GM19397 (cell line): ENCODE results near the gene LRRN2.
"Not testable (repeated sequence)": the region's sequence is repeated elsewhere in the genome, so short reads cannot be mapped to it uniquely, and the experiment has no call there.

Experiments
- ATAC-seq: cut with Tn5 transposase; IDR thresholded peaks from one replicate; pipeline ENCODE4 v1.9.1; 2021; ENCODE audit warnings: mild to moderate bottlenecking, moderate library complexity; ENCODE audit not compliant: unreplicated experiment

LRRN2 gene

GRCh38 chr1:204633665-204634064 is 51.9 kb downstream of the LRRN2 start:
- no peak for ATAC-seq

GRCh38 chr1:204630132-204630905 is 55.2 kb downstream of the LRRN2 start:
- no peak for ATAC-seq

GRCh38 chr1:204629459-204629858 is 56.1 kb downstream of the LRRN2 start:
- not testable (repeated sequence) for ATAC-seq

GRCh38 chr1:204628868-204629267 is 56.7 kb downstream of the LRRN2 start:
- ATAC-seq, result no peak

GRCh38 chr1:204627436-204627835 is 58.1 kb downstream of the LRRN2 start:
- no peak for ATAC-seq

GRCh38 chr1:204626381-204626780 is 59.2 kb downstream of the LRRN2 start:
- ATAC-seq, result no peak

DNA sequence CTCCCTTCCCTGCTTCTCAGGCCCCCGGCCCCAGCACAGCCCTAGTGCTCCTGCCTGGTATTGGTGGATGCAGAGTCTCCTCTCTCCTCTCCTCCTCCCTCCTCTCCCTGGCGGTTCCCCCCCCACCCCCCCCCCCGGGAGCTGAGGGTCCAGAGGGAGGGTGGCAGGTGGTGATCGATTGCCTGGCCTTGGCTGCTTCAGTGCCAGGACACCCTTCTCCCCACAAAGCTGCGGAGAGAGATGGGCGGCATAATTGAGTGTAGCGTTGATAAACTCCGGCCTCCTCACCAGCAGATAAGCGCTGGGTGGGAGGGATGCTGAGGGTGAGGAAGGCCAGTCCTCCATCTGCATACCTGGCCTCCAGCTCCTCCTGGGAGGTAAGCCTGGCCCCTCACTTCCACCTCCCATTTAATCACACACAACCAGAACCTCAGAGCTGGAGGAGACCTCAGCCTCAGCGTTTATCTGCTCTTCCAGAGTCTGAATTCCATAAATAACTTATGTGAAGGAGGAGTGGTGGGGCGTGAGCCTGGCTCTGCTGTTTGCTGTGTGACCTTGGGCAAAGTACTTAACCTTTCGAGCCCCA is 60.8 kb downstream of the LRRN2 start:
- no peak for ATAC-seq

GRCh38 chr1:204623894-204624361 is 61.6 kb downstream of the LRRN2 start:
- no peak for ATAC-seq

DNA sequence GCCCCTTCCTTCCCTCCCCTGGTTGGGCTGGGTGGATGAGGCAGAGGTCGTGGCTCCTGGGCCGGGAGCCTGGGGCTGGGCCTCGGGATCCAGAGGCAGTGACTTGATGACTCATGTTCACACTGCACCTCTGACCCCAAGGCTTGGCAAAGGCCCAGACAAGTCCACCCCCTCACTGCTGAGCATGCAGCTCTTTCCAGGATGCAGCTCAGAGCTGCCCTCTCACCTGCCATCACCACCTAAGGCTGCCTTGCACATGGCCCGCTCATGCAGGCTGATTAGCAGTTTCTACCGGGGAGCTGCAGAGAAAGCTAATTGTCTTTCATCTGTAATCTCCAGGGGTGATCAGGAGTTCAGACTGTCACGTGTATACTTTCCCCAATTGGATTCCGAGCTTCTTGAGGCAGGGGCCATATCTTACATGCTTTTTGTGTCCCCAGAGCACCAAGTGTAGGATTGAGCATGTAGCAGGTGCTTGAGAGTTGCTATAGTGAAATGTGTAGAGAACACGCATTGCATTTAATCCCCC is 62.1 kb downstream of the LRRN2 start:
- no peak for ATAC-seq

- no peak for ATAC-seq
These were observed 63.5 kb downstream of the LRRN2 start for GRCh38 chr1:204621996-204622395.

DNA sequence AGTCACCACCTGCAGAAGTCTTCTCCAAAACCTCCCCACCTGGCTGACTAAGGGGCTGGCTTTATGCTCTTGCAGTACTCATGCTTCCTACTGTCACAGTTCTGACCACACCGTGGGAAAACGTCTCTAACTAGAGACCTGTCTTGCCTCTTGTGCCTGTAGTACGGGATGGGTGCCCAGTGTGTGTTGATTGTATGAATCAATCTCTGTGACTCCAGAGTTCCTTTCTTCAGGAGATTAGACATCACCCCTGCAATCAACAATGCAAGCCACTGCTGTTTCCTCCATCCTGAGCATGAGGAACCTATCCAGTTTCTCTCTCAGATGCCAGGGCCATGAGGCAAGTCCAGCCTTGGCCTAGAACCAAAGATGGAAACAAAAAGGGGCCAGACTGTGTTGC is 64.1 kb downstream of the LRRN2 start:
- ATAC-seq, result no peak

DNA sequence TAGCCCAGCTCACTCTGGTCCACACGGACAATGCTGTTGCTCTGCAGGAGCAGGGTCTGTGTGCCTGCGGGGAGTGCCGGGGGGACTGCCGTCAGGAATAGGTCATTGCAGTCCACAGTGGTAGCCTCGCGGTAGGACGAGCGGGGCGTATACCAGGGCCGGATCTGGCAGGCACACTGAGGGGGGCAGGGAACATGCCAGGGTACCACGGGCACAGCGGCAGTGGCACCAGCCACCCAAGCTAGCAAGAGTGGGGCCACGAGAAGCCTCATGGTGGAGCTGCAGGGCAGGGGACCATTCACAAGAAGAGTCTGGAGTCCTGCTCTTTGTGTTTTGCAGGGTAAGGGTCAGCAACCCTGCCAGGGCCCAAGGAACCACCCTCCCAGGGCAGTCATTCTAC is 65.8 kb downstream of the LRRN2 start:
- ATAC-seq, result no peak

GRCh38 chr1:204618148-204618760 is 67.3 kb downstream of the LRRN2 start:
- ATAC-seq, result no peak

DNA sequence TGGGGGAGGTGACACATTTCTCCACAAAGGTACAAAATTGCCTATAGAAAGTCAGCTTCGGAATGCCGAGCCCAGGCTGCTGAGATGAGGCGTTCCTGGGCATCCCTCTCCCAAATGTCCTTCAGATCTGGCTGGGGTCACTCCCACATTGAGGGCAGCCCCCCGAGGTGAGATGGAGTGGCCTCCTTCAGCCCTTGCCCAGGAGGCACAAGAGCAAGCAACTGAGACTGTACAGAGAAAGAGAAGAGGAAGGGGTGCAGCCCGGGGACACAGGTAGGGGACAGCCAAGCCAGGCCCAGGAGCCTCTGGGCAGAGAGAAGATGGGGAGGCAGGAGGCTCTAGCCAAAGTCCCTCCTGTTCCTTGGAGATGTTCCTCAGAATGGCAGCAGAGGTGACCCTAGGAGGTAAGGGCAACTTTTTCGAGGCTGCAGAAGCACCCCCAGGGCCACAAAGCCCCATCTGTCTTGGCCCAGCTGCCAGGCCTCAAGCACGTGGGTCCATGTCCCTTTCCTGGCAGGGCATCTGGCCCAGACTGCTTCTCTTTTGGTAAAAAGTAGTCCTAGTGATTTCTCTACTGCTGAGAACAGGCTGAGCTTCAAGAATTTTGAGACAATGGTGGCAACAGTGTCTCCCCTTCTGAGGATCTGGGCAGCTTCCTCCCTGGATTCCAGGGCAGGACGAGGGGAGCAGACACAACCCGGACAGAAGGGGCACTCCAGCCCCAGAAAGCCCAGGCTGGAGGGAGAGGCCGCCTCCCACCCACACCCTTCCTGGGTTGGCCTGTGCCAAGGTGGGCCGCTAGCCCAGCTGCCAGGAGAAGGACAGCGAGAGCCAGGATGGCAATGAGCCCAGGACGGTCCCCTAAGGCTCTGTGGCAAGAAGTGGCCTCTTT is 68.0 kb downstream of the LRRN2 start:
- ATAC-seq, result no peak

DNA sequence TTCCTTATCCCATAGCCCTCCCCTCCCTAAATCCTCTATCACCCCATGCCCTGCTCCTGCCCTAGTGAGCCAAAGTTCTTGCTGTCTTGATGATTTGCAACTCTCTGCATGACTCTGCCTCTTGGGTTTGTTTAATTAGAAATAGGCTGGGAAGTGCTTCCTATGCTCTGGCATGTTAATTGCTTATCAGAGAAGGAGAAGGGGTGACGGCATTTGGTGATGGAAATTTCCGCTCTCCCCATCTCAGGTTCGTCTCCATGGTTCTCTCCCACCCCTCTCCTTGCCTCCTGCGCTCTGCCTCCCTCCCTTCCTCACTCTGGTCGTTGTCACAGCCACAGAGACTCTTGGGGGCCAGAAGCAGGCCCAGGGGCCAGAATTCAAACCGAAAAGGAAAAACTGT is 68.9 kb downstream of the LRRN2 start:
- ATAC-seq, result no peak

DNA sequence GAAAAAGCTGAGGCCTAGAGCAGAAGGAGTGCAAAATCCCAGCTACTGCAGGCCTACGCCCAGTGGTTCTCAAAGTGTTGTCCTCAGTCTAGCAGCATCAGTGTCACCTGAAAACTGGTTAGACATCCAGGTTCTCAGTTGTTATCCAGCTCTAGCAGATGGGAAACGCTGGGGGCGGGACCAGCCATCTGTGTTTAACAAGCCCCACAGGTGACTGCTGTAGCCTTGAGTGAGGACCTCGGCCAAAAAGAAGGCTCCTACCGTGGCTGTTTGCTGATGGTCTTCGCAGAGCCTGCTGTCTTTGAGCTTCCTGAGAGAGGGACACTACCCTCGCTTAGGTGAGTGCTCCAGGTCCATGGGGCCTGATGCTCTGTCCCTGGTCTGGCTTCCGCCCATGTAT is 69.7 kb downstream of the LRRN2 start:
- no peak for ATAC-seq

- ATAC-seq, result no peak
These were observed 71.9 kb downstream of the LRRN2 start for GRCh38 chr1:204613636-204614035.

DNA sequence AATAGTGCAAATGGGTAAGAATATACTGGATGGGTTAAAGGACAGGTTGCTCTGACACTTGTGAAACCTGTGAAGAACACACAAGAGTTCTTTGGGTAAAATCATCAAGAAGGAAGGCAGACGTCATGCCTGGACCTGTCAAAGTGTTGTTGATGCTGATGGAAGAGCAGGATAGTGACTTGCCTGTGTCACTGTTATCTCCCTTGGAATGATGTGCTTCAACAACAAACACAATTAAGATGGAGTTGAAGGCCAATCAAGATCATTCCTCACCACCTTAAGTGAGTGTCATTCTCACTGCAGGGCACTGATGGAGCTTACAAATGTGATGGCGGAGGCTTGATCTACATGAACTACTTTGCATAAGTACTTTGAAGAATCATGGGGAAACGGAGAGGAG is 73.2 kb downstream of the LRRN2 start:
- ATAC-seq, result no peak

- ATAC-seq, result no peak
These were observed 74.5 kb downstream of the LRRN2 start for GRCh38 chr1:204611036-204611435.

GRCh38 chr1:204607910-204608309 is 77.6 kb downstream of the LRRN2 start:
- ATAC-seq, result no peak

DNA sequence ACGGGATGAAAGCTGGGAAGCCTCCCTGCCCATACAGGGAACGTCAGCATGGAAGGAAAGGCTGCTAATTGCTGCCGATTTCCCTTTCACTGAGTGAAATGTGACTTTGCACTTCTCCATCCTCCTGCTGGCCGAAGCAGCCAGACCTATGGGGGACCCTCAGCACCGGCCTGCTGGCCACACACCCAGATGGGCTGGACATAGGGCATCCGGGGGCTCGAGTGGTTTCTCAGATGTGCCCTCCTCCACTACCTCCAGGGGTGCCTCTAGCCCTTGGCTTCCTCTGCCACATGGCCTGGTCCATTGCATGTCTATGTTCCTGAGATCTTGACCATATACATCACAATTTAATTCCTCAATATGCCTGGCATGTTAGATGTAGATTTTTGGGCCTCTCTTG is 79.7 kb downstream of the LRRN2 start:
- no peak for ATAC-seq
